PFSK-1 (cell line): ENCODE data around the gene PITPNM3.

Source experiments
- FOXP2 ChIP-seq: optimal IDR thresholded peaks from 2 replicates; pipeline ENCODE3; 2011; ENCODE audit warnings: borderline replicate concordance, control low read depth, inconsistent platforms; ENCODE audit not compliant: insufficient read depth; ENCODE audit errors: extremely low read length, extremely low read depth
- POLR2AphosphoS5 ChIP-seq: IDR thresholded peaks from 2 replicates; pipeline ENCODE4 v1.6.1; 2012; ENCODE audit warnings: low read depth, mild to moderate bottlenecking, control low read depth, low read length, moderate library complexity
- REST ChIP-seq, 2 experiments: IDR thresholded peaks; 2 replicates each; pipeline versions ENCODE4 v1.6.1 to v1.8.0; 2011 to 2012; ENCODE audit warnings: low read depth in 2 of 2, low read length in 2 of 2, control low read depth in 1 of 2, inconsistent platforms in 1 of 2, mild to moderate bottlenecking in 1 of 2, moderate library complexity in 1 of 2; ENCODE audit not compliant: insufficient read depth in 1 of 2
- SIN3A ChIP-seq: IDR thresholded peaks from 2 replicates; pipeline ENCODE4 v1.6.1; 2012; ENCODE audit warnings: mild to moderate bottlenecking, low read length, moderate library complexity, borderline replicate concordance; ENCODE audit not compliant: insufficient read depth
- TAF1 ChIP-seq: IDR thresholded peaks from 2 replicates; pipeline ENCODE4 v1.6.1; 2012; ENCODE audit warnings: low read length, control low read depth, borderline replicate concordance; ENCODE audit not compliant: insufficient read depth

PITPNM3 gene

DNA sequence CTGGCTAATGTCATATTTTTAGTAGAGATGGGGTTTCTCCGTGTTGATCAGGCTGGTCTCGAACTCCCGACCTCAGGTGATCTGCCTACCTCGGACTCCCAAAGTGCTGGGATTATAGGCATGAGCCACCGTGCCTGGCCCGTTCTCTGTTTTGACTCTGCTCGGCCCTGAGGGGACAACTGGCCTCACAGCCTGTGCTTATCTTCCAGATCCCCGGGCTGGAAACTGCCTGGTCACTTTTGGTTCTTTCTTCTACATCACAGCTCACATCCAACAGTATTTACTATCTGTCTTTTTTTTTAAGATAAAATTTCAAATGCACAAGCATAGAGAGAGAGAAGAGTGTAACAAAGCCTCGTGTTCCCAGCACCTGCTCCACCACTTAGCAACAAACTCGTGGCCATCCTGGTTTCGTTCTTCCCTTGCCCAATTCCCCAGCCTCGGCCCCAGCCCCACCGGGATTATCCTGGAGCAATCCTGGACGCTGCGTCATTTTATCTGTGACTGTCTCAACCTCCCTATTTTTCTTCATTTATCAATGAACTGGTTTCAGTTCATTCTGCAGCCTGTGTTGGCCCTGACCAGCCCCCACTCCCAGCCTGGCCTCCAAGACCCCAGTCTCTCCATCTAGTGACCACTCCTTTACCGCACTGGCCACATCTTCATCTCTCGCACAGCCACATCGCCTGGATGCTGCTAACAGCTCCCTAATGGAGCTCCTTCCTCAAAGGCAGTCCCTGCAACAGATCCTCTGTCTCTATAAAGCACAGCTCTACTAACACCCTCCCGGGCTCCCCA is 91.0 kb downstream of the PITPNM3 start:
- no peak for TF ChIP-seq TAF1
- no peak for TF ChIP-seq POLR2AphosphoS5
- TF ChIP-seq REST (IDR thresholded peaks at IDR 0.05; ENCODE audit: insufficient read depth in 1 of 2, low read depth in 2 of 2, low read length in 2 of 2) = no peak
- no peak for TF ChIP-seq FOXP2
- no peak for TF ChIP-seq SIN3A

DNA sequence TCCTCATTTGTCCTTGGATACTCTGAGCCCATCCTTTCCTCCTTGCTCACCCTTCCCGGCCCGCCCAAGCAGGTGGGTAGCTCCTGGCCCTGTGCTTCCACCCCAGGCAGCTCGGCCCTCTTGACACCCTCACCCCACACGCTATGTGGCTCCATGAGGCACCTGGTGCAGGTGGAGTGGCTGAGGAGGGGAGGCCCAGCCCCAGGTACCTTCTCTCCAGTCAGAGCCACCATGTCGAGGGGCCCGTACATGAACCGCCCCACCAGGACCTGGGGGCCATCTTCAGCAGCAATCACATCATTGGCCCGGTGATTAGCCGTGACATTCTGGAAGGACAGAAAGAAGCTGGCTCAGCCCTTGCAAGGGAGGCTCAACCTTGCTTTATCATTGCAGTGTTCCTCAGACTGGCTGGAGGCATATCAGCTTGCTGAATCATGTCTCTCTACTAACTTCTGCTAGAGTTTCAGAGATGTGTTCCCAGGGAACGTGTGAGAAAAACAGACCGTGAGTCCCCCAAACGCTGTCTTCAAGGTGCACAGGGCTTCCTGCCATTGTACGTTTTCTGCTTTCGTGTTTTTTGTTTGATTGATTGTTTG is 91.8 kb downstream of the PITPNM3 start:
- TF ChIP-seq POLR2AphosphoS5 (no peak), SIN3A (no peak), TAF1 (no peak), FOXP2 (no peak), REST (IDR thresholded peaks at IDR 0.05; ENCODE audit: insufficient read depth in 1 of 2, low read depth in 2 of 2, low read length in 2 of 2) (no peak)

- TF ChIP-seq TAF1 (no peak), POLR2AphosphoS5 (no peak)
Measured at GRCh38 chr17:6463616-6464445, 92.5 kb downstream of the PITPNM3 start.

DNA sequence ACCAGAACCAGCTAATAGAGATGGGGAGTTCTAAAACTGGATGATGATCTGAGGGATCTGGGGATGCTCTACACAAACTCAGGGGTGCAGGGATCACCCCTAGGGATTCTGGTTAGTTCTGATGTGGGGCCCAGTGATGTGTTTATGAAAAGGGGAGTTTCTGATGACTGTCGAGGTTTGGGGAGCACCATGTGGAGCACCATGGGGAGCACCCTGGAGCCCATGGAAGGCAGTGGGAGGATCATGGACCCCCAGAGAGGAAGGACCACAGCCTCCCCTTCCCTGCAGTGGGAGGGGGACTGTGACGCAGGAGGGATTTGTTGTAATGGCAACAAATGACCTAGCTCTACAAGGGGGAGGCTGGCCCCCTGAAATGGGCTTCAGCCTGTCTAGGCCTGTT is 93.7 kb downstream of the PITPNM3 start:
- TF ChIP-seq SIN3A (no peak), REST (IDR thresholded peaks at IDR 0.05; ENCODE audit: insufficient read depth in 1 of 2, low read depth in 2 of 2, low read length in 2 of 2) (no peak), TAF1 (no peak), FOXP2 (no peak), POLR2AphosphoS5 (no peak)

DNA sequence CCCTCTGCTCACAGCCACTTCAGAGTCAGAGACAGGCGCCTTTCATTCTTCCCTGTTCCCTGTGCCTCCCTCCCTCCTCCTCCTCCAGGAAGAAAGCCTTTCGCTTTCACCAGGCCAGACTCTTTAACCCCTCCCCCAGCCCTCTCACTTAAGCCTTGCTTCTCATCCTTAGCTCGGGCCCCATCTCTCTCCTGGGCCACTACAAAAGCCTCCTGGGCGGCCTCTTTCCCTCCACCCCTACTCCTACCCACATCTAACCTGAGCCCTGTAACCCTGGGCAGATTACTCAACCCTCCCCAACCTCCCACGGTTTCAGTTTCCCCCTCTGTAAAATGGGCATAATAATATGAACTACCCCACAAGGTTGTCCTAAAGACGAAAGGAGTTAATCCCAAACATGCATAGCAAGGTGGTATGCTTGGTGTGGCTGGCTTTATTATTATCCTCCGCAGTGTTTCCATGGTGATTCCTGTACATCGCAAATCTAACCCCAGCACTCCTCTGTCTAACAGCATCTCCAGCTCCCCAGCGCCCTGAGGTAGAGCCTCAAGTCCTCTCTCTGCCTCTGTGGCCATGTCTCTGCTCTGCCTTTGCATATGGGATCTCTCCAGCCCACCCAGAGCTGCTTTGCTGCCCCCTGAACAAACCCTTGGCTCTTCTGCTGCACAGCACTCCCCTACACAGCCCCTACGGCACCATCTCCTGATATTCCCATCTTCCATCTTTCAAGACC is 94.4 kb downstream of the PITPNM3 start:
- no peak for TF ChIP-seq POLR2AphosphoS5
- no peak for TF ChIP-seq REST (IDR thresholded peaks at IDR 0.05; ENCODE audit: insufficient read depth in 1 of 2, low read depth in 2 of 2, low read length in 2 of 2)
- TF ChIP-seq FOXP2 = no peak
- no peak for TF ChIP-seq SIN3A
